Inferior parietal cortex (tissue), 1 donor: Measurements from ENCODE around the gene KRT8.
"Not testable (repeated sequence)": the region's sequence is repeated elsewhere in the genome, so short reads cannot be mapped to it uniquely, and the experiment has no call there.

Experiments
- DNase-seq: peaks from one replicate; pipeline ENCODE4 v3.0.0-alpha.2; 2016; ENCODE audit errors: extremely low spot score

KRT8 gene

GRCh38 chr12:52874573-52875435 lies 30.1 kb downstream of the KRT8 start:
- DNase-seq = no peak

- no peak for DNase-seq
Measured at GRCh38 chr12:52873832-52874572, 30.9 kb downstream of the KRT8 start.

DNA sequence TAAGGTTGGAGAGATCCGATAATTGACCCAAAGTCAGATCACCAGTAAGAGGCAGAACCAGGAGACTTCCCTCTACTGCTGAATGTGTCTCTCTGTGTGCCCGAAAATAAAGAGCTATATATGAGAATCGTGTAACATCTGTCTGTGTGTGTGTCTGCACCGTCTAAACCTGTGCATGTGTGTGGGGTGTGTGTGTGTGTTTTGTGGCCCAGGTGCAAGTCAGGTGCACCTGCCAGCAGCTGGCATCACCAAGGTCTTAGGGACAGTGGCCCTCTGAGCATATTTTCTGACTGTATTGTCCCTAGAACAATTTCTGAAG lies 31.4 kb downstream of the KRT8 start:
- no peak for DNase-seq

- DNase-seq = no peak
Measured at GRCh38 chr12:52872644-52873389, 32.1 kb downstream of the KRT8 start.

DNA sequence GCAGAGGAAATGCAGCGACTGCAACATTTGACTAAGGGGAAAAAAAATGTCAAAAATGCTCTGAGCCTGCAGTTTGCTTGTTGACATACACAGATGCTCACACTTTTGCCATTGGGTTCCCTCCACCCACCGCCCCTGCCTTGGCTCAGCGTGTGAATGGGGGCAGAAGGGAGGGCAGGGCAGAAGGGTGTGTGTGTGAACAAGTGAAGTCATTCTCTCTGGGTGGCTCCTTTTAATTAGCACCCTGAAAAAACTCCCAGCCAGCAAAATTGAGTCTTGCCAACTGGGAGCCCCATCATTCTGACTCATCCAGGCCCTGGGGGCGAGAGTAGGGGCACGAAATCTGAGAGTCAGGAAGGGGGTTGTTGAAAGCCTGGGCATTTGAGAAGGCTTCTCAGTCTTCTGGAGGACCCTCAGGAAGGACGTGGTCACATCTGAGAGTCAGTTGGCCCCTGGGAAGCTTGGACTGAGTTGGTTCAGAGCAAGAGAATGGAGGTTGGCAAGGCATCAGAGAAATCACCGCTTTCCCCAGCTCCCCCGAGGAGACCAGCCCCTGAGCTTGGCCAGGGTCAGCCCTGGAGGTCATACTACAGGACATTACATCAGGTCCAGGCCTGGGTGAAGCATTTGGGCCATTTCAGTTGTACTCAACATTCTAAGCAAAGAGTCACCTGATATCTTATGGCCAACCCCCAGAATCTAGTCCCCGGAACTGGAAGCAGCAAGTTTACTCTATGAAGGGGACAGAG lies 33.4 kb downstream of the KRT8 start:
- no peak for DNase-seq

GRCh38 chr12:52870361-52871290 lies 34.2 kb downstream of the KRT8 start:
- peak; percentile 64 for DNase-seq

DNA sequence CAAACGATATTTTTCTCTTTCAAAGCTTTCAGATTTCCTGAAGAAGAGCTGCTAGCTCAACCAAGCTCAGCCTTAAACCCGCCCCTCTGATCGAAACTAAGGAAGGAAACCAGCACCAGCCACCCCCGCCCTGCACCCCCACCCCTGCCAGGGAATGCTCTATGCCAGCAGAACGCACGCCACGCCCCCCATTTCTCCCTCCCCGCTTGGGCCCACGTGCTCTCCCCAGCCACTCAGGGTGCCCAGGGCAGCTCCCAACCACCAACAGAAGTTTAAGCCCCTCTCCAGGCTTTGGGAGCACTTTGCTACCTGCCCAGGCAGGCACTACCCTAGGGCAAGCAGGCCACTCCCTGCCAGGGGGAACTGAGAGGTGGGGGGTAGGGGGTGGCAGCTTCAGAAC lies 37.2 kb downstream of the KRT8 start:
- DNase-seq = no peak

- DNase-seq = no peak
Measured at GRCh38 chr12:52867152-52867551, 37.7 kb downstream of the KRT8 start.

DNA sequence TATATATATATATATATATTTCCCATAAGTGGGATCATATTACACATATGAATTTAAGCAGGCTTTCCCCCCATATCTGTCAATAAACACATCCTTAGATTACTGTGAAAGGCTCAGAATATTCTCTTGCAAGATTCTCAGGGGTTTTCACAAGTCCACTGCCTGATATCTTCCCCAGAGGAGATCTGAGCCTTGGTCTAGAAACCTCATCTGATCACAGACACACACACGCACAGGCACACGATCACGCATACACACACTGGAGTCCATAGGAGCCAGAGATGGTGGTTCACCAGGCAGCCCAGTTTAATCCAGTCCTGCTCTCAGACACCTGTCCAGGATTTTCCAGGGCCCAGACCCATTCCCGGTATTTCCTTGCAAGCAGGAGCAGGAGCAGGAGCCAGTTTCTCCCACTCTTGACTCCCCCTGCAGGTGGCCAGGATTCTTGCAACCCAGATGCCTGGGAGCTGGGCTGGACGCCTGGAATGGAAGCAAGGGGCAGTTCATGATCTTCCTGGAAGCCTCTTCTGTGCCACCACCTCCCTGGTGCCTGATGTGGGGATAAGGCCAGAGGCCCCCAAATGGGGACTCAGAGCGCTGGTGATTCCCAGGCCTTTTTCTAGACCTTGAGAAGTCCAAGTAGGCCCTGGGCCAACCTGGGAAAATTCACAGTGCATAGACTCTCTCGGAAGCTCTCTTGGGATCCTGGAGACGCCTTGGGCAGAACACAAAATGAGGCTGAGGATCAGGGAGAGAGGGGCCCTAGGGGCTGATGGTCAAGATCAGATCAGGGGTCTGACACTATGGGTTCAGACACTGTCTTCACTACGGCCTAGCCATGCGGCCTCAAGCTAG lies 39.6 kb downstream of the KRT8 start:
- peak; percentile 66 for DNase-seq

- DNase-seq = no peak
Measured at GRCh38 chr12:52862023-52862422, 42.9 kb downstream of the KRT8 start.

GRCh38 chr12:52861511-52861910 lies 43.4 kb downstream of the KRT8 start:
- no peak for DNase-seq

GRCh38 chr12:52860102-52860823 lies 44.6 kb downstream of the KRT8 start:
- DNase-seq = no peak

DNA sequence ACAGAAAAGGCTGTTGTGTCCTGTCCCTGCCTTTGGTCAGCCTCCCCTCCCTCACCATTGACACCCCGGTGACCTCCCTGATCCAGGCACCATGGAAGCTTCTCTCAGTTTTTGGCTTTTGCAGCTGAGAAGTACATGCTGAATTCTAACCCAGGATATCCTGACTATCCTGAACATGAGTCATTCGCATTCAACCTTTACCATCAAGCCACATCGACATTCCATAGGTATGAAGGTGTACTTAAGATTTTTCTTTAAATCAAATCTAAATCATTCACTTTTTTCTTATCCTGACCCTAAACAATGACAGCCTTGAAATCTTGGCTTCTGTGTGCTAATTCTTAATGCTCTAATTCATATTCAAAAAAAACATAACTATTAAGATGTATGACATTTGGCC lies 47.4 kb downstream of the KRT8 start:
- no peak for DNase-seq

DNA sequence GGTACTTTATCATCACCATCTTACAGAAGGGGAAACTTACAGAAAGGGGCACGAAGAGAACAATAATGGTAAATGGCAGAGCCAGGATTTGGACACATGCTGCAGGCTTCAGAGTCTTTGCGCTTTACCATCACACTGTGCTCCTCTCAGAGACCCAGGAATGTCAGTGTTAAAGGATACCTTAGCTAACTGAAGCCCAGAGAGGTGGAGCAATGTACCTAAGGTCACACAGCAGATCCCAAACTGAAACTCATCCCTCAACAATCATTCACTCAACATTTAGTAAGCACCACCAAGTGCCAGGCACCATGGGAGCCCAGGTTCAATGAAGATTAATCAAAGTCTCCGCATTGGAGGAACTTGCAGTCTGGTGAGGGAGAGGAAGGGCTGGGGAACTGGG lies 48.1 kb downstream of the KRT8 start:
- no peak for DNase-seq

GRCh38 chr12:52856077-52856476 lies 48.8 kb downstream of the KRT8 start:
- DNase-seq = not testable (repeated sequence)

DNA sequence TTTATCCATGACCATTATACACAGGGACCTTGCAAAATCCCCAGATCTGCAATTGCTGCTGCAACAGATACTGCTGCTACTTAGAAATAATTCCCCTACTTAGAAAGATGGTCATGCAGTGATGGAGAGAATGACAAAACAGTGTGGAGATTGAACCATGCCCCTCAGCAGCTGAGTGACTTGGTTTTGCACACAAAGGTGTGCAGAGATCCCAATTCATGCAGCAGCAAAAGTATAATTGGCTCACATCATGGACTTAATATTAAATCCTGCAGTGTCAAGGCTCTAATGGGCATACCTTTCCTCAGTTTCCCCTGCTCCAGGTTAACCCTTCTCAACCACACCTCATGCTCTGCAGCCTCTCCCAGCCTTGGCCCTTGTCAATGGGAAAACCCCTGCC lies 53.1 kb downstream of the KRT8 start:
- DNase-seq = no peak

GRCh38 chr12:52850681-52851080 lies 54.2 kb downstream of the KRT8 start:
- no peak for DNase-seq

- no peak for DNase-seq
Measured at GRCh38 chr12:52849511-52849910, 55.4 kb downstream of the KRT8 start.

- no peak for DNase-seq
Measured at GRCh38 chr12:52848661-52849255, 56.1 kb downstream of the KRT8 start, which contains the start of gene KRT78. TSS of gene KRT78 (minus strand) at chr12:52848994. CDS start at chr12:52848930, 64 bp downstream.
